OCI-LY3 (cell line): Measurements from ENCODE around the gene SLC26A4.

Experiments
- H2AFZ ChIP-seq: fragments of 200-600, 300-600 bp; shearing (Covaris generic); 2 replicates; pipeline ENCODE4 v1.6.0; 2014; ENCODE audit warnings: antibody characterized with exemption, low read depth, low read length
- H3K27ac ChIP-seq: fragments of 200-600, 300-600 bp; sonication (generic); 2 replicates; pipeline ENCODE4 v1.5.1; 2014; ENCODE audit warnings: mild to moderate bottlenecking, low read length, moderate library complexity, mixed read lengths
- H3K27me3 ChIP-seq: fragments of 200-600, 300-600 bp; sonication (generic); 2 replicates; pipeline ENCODE4 v1.6.1; 2014; ENCODE audit warnings: low read depth, low read length, mixed read lengths
- H3K36me3 ChIP-seq: fragments of 200-600, 300-600 bp; sonication (generic); replicated peaks from 2 replicates; pipeline ENCODE3; 2014; ENCODE audit warnings: low read depth, low read length, mixed read lengths
- H3K4me1 ChIP-seq: fragments of 300-600, 200-600 bp; sonication (generic); 2 replicates; pipeline ENCODE4 v1.6.1; 2014; ENCODE audit warnings: low read length, mixed read lengths
- H3K4me2 ChIP-seq: fragments of 200-600, 300-600 bp; sonication (generic); 2 replicates; pipeline ENCODE4 v1.6.1; 2014; ENCODE audit warnings: low read length, mixed read lengths
- H3K4me3 ChIP-seq: fragments of 300-600, 200-600 bp; sonication (generic); 2 replicates; pipeline ENCODE4 v1.5.1; 2014; ENCODE audit warnings: antibody characterized with exemption, mild to moderate bottlenecking, low read length, moderate library complexity
- H3K79me2 ChIP-seq: fragments of 300-600, 200-600 bp; shearing (Covaris generic); 2 replicates; pipeline ENCODE4 v1.6.1; 2014; ENCODE audit warnings: mild to moderate bottlenecking, low read length, mixed read lengths
- H3K9ac ChIP-seq: fragments of 300-600, 200-600 bp; shearing (Covaris generic); 2 replicates; pipeline ENCODE4 v1.6.0; 2014; ENCODE audit warnings: mild to moderate bottlenecking, low read length, moderate library complexity
- H3K9me3 ChIP-seq: fragments of 200-600, 300-600 bp; shearing (Covaris generic); 2 replicates; pipeline ENCODE4 v1.6.1; 2014; ENCODE audit warnings: low read length, mixed read lengths; ENCODE audit not compliant: insufficient read depth
- H4K20me1 ChIP-seq: fragments of 200-600, 300-600 bp; sonication (generic); 2 replicates; pipeline ENCODE4 v1.6.1; 2016; ENCODE audit warnings: low read length, mixed read lengths; ENCODE audit not compliant: insufficient read depth
- CTCF ChIP-seq: fragments of 200-600, 300-600 bp; sonication (generic); IDR thresholded peaks from 2 replicates; pipeline ENCODE4 v1.5.1; 2014; ENCODE audit warnings: antibody characterized with exemption, low read length, low read depth
- EZH2phosphoT487 ChIP-seq: fragments of 200-600 bp; shearing (Covaris generic); IDR thresholded peaks from 2 replicates; pipeline ENCODE4 v1.6.1; 2018; ENCODE audit warnings: antibody characterized with exemption, mixed run types, low read depth

Gene SLC26A4

GRCh38 chr7:107754642-107755041, 94.0 kb downstream of the SLC26A4 start:
- Histone ChIP-seq H4K20me1 (no peaks in the 10 kb centered on the region), H3K4me2 (no peak overlapping the region), H3K36me3 (peaks cover 50% of the 10 kb centered on the region), H3K4me1 (no peaks in the 10 kb centered on the region), H3K9me3 (no peaks in the 10 kb centered on the region), H3K79me2 (0 out of 2 replicates have a peak, but pooled peaks cover 6% of the 10 kb centered on the region), H2AFZ (no peak overlapping the region), H3K9ac (no peak overlapping the region), H3K27ac (no peak overlapping the region), H3K4me3 (no peak overlapping the region), H3K27me3 (no peaks in the 10 kb centered on the region)
- TF ChIP-seq CTCF = peak; percentile 13; the same call in 1 of the 2 replicates
- no peak for TF ChIP-seq EZH2phosphoT487

- Histone ChIP-seq H4K20me1 (no peaks in the 10 kb centered on the region), H3K27ac (no peak overlapping the region)
Observed at GRCh38 chr7:107758667-107759066, 98.0 kb downstream of the SLC26A4 start.

GRCh38 chr7:107767391-107767790, 106.8 kb downstream of the SLC26A4 start:
- Histone ChIP-seq H3K4me1 (no peaks in the 10 kb centered on the region), H3K9me3 (no peaks in the 10 kb centered on the region), H3K79me2 (no peaks in the 10 kb centered on the region), H3K36me3 (no peaks in the 10 kb centered on the region), H3K27ac (no peak overlapping the region), H2AFZ (no peak overlapping the region), H3K9ac (no peak overlapping the region), H4K20me1 (no peaks in the 10 kb centered on the region), H3K4me2 (no peak overlapping the region), H3K27me3 (no peaks in the 10 kb centered on the region), H3K4me3 (no peak overlapping the region)
- TF ChIP-seq EZH2phosphoT487 (no peak), CTCF (no peak)

More at GRCh38 chr7:107758667-107759066, 98.0 kb downstream of the SLC26A4 start:
- no peak overlapping the region for H3K4me2 ChIP-seq
- H3K9ac ChIP-seq = no peak overlapping the region
- no peak overlapping the region for H2AFZ ChIP-seq
- peaks cover 36% of the 10 kb centered on the region for H3K36me3 ChIP-seq
- TF ChIP-seq CTCF (no peak), EZH2phosphoT487 (no peak)
- H3K27me3 ChIP-seq = no peaks in the 10 kb centered on the region
- no peaks in the 10 kb centered on the region for H3K79me2 ChIP-seq
- H3K4me1 ChIP-seq = no peaks in the 10 kb centered on the region
- H3K4me3 ChIP-seq = no peak overlapping the region
- no peaks in the 10 kb centered on the region for H3K9me3 ChIP-seq
